Endothelial cell of umbilical vein (primary cell): ENCODE measurements around the gene B9D1. TPM values are rescaled to one million over a fixed set of nuclear protein-coding genes. Genes with fewer than 3 reads are reported as not detected.
A peak's percentile ranks its signal among the peaks of the same experiment; 100 is the strongest.

ENCODE experiments used
- Bru-seq: library from RNA; stranded (reverse); fragments of 400-500 nt; gene quantifications from one replicate; lab custom pipeline; 2021; lab: Mats Ljungman, UMichigan
- BruChase-seq, 2 experiments: library from RNA; stranded (reverse); fragments of 400-500 nt; gene quantifications; one replicate each; lab custom pipeline; 2021; lab: Mats Ljungman, UMichigan
- BruUV-seq: library from RNA; stranded (reverse); fragments of 400-500 nt; replicated peaks from 2 replicates; lab custom pipeline; 2021; lab: Mats Ljungman, UMichigan
- CTCF ChIA-PET: fragments of 300-600, 350-600 bp; sonication (Branson Sonifier 250); formaldehyde crosslinking; loops from one replicate; lab custom pipeline; 2021; ENCODE audit warnings: antibody characterized with exemption, inconsistent platforms; lab: Charles Lee
- POLR2A ChIA-PET: fragments of 300-600, 350-600 bp; sonication (Branson Sonifier 250); formaldehyde crosslinking; loops from one replicate; lab custom pipeline; 2021; ENCODE audit warnings: antibody characterized with exemption, inconsistent platforms; lab: Charles Lee
- DNase-seq: peaks from one replicate; pipeline ENCODE4 v3.0.0-alpha.2; 2011; ENCODE audit warnings: low read depth, low spot score
- FAIRE-seq: peaks from 2 replicates; lab custom pipeline; 2011; peaks lifted over from hg19 to GRCh38; lab: Jason Lieb, UNC
- H2AFZ ChIP-seq: 2 replicates; pipeline ENCODE4 v1.6.0; 2012; ENCODE audit warnings: low read depth, low read length, control low read depth, inconsistent platforms
- H3K27ac ChIP-seq: 2 replicates; pipeline ENCODE4 v1.5.1; 2011; ENCODE audit warnings: low read depth, mild to moderate bottlenecking, control low read depth, low read length, moderate library complexity; ENCODE audit not compliant: insufficient read depth
- H3K27me3 ChIP-seq, 2 experiments: 2 replicates each; pipeline versions ENCODE4 v1.6.0 to v1.6.1; 2011; ENCODE audit warnings: low read length in 2 of 2, mixed read lengths in 1 of 2; ENCODE audit not compliant: control insufficient read depth in 2 of 2, insufficient read depth in 2 of 2
- H3K36me3 ChIP-seq, 2 experiments: 2 replicates in 1 of 2; 3 replicates in 1 of 2; pipeline ENCODE4 v1.5.1; 2011; ENCODE audit warnings: low read length in 2 of 2, mild to moderate bottlenecking in 1 of 2, moderate library complexity in 1 of 2; ENCODE audit not compliant: control insufficient read depth in 2 of 2, insufficient read depth in 2 of 2; ENCODE audit errors: extremely low read depth in 1 of 2
- H3K4me1 ChIP-seq: 3 replicates; pipeline ENCODE4 v1.5.1; 2011; ENCODE audit warnings: mild to moderate bottlenecking, low read length; ENCODE audit not compliant: control insufficient read depth, insufficient read depth; ENCODE audit errors: extremely low read depth
- H3K4me2 ChIP-seq: 2 replicates; pipeline ENCODE4 v1.6.1; 2011; ENCODE audit warnings: low read length, control low read depth, mixed read lengths; ENCODE audit not compliant: insufficient read depth
- H3K4me3 ChIP-seq, 3 experiments: fragments of 200-600 bp in 1 of 3; sonication (generic), shearing (Covaris generic) in 1 of 3; replicated peaks in 1 of 3; 2 replicates each; pipeline ENCODE4 v1.5.1; 2011 to 2016; ENCODE audit warnings: control low read depth in 3 of 3, low read length in 3 of 3, mild to moderate bottlenecking in 2 of 3, inconsistent platforms in 1 of 3, low read depth in 1 of 3, moderate library complexity in 1 of 3; ENCODE audit not compliant: insufficient read depth in 1 of 3
- H3K79me2 ChIP-seq: 2 replicates; pipeline ENCODE4 v1.6.0; 2012; ENCODE audit warnings: low read length, inconsistent platforms; ENCODE audit not compliant: control insufficient read depth, insufficient read depth
- H3K9ac ChIP-seq: replicated peaks from 2 replicates; pipeline ENCODE3; 2011; ENCODE audit warnings: low read length, control low read depth; ENCODE audit not compliant: insufficient read depth; ENCODE audit errors: extremely low read depth
- H3K9me1 ChIP-seq: replicated peaks from 3 replicates; pipeline ENCODE4 v1.6.0; 2011; ENCODE audit warnings: mild to moderate bottlenecking, low read length; ENCODE audit not compliant: control insufficient read depth, insufficient read depth; ENCODE audit errors: extremely low read depth
- H3K9me3 ChIP-seq: replicated peaks from 2 replicates; pipeline ENCODE4 v1.5.1; 2012; ENCODE audit warnings: low read length, inconsistent platforms; ENCODE audit not compliant: control insufficient read depth, insufficient read depth
- H4K20me1 ChIP-seq: replicated peaks from 2 replicates; pipeline ENCODE3; 2011; ENCODE audit warnings: mild to moderate bottlenecking, low read length; ENCODE audit not compliant: control insufficient read depth, insufficient read depth; ENCODE audit errors: extremely low read depth
- FOS ChIP-seq: IDR thresholded peaks from 2 replicates; pipeline ENCODE4 v1.6.1; 2011; ENCODE audit warnings: mild to moderate bottlenecking, low read length, moderate library complexity, borderline replicate concordance; ENCODE audit not compliant: insufficient read depth
- GATA2 ChIP-seq: IDR thresholded peaks from 2 replicates; pipeline ENCODE4 v1.7.0; 2011; ENCODE audit warnings: low read depth, mild to moderate bottlenecking, moderate library complexity, mixed read lengths, low read length; ENCODE audit not compliant: insufficient read length, insufficient read depth
- JUN ChIP-seq: IDR thresholded peaks from 2 replicates; pipeline ENCODE4 v1.6.1; 2011; ENCODE audit warnings: borderline replicate concordance, low read depth; ENCODE audit not compliant: insufficient read length, insufficient read depth
- POLR2A ChIP-seq: IDR thresholded peaks from 2 replicates; pipeline ENCODE4 v1.6.1; 2012; ENCODE audit warnings: low read depth, mild to moderate bottlenecking, control low read depth, low read length
- POLR2AphosphoS5 ChIP-seq: IDR thresholded peaks from 2 replicates; pipeline ENCODE4 v1.6.1; 2012; ENCODE audit warnings: low read depth, mild to moderate bottlenecking, control low read depth, low read length, moderate library complexity; ENCODE audit not compliant: insufficient read depth
- dilution Hi-C: fragments of 300-500 bp; cut with MboI; formaldehyde crosslinking; loops from one replicate; pipeline ENCODE4 v1.15.0; 2019; ENCODE audit warnings: low sequenced_read_pairs; ENCODE audit not compliant: extremely low pct_ligation_motif_present
- intact Hi-C: fragments of 100-400 bp; cut with micrococcal nuclease; formaldehyde crosslinking; loops from one replicate; pipeline ENCODE4 v1.10.0; 2022
- long read RNA-seq: library from polyadenylated mRNA; stranded (forward); transcript quantifications from one replicate; pipeline ENCODE4 v2.0.0, GENCODE V29; 2021
- polyA minus RNA-seq, 3 experiments: library from RNA; depleted of rRNA, polyadenylated mRNA; stranded (reverse); fragments of >200 nt; gene quantifications; 1 replicate in 1 of 3; 2 replicates in 2 of 3; pipeline ENCODE4 v1.2.3, GENCODE V29; 2011
- polyA plus RNA-seq, 4 experiments: library from polyadenylated mRNA; depleted of rRNA in 3 of 4; stranded (reverse) in 3 of 4; unstranded in 1 of 4; fragments of >200 nt; gene quantifications; 2 replicates each; pipeline versions ENCODE4 v1.2.1 to v1.2.3, GENCODE V29; 2011 to 2012; ENCODE audit warnings: missing spikeins in 1 of 4
- total RNA-seq: library from RNA; stranded (reverse); gene quantifications from 2 replicates; pipeline ENCODE4 v1.2.3, GENCODE V29; 2021
- TF ChIP-seq, protein P1 (sequence below): IDR thresholded peaks from 2 replicates; pipeline ENCODE4 v1.6.1; 2011; ENCODE audit not compliant: insufficient read depth, insufficient read length
- TF ChIP-seq, protein P2 (sequence below), 2 donors: IDR thresholded peaks; 1 replicate in 1 of 2; 2 replicates in 1 of 2; pipeline ENCODE4 v1.5.1; 2011; ENCODE audit warnings: low read length in 2 of 2, mild to moderate bottlenecking in 2 of 2, moderate library complexity in 2 of 2, control low read depth in 1 of 2, inconsistent platforms in 1 of 2, low read depth in 1 of 2; ENCODE audit not compliant: insufficient read depth in 1 of 2; ENCODE audit errors: extremely low read depth in 1 of 2

The B9D1 gene, protein sequence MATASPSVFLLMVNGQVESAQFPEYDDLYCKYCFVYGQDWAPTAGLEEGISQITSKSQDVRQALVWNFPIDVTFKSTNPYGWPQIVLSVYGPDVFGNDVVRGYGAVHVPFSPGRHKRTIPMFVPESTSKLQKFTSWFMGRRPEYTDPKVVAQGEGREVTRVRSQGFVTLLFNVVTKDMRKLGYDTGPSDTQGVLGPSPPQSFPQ
- total RNA-seq (17.9 and 20.5 TPM in 2 replicates), polyA plus RNA-seq (55.8 and 66.0 TPM in 2 replicates), polyA minus RNA-seq (40.3 and 46.5 TPM in 2 replicates), Bru-seq, nascent RNA (percentile 50 among the genes with signal in this experiment), BruChase-seq, experiment 1, labeled RNA remaining after a 6-hour chase (percentile 35 among the genes with signal in this experiment), BruChase-seq, experiment 2, labeled RNA remaining after a 2-hour chase (percentile 35 among the genes with signal in this experiment)
- 61.3 TPM in 2 replicates for polyA plus RNA-seq (2011; cell fraction: cytosol; rRNA removed)
- polyA plus RNA-seq (2011; cell fraction: nucleus; rRNA removed), result 32.8 and 53.9 TPM in 2 replicates
- 21.0 and 27.2 TPM in 2 replicates for polyA plus RNA-seq (2012)
- 20.5 TPM for polyA minus RNA-seq (2011; cell fraction: cytosol; rRNA and poly(A)+ RNA removed)
- polyA minus RNA-seq (2011; cell fraction: nucleus; rRNA and poly(A)+ RNA removed), result 13.0 and 17.7 TPM in 2 replicates
- long read RNA-seq, transcript B9D1-205 (6 exons, 601 nt), result minor isoform, 7 of 31 reads
- long read RNA-seq, transcript B9D1-201 (7 exons, 908 nt), result major isoform, 17 of 31 reads
- long read RNA-seq, partial matches to known transcripts, result 1 of 31 reads
- long read RNA-seq, other reads (novel, unspliced or antisense), result 6 of 31 reads

DNA sequence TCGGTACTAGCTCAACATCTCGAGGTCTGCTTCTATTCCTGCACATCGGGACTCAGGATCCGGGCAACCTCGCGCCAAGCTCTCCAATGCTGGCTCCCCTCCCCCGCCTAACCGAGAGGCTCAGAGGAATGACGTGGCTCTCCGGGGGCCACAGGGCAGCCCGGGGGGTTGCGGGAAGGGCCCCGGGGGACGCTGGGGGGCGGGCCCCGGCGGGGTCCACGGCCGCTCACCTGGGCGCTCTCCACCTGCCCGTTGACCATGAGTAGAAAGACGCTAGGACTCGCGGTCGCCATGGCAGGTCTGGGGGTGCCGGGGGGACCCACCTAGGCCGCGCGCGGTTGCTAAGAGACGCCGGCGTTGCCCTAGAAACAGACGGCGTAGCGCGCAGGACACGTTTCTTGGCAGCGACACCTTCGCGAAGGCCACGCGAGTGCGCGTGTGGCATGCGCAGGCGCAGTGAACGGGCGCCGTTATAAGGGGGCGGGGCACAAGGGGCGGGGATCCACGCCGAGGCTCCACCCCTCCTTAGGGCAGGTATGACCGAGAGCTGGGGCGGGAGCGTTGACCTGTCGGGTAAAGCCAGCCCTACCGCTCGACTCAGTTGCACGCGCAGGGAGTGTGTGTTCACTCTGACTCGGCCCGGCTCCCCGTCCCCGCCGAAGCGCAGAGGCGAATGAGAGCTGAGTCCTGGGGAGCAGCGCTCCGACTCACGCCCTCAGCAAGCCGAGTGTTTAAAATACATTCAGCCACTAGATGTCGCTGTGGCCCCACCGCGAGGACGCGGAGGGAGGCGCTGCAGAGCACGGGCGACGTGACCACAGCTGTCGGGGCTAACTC lies at the start of gene B9D1:
Gene B9D1 (minus strand): TSS at position 447 of the 837 bp plus-strand sequence. CDS start 154 bp downstream, at position 293.
- Histone ChIP-seq H3K27me3 (no peaks in the 10 kb centered on the region), H3K4me2 (peak within 1 kb of the TSS; percentile 88), H3K36me3 (peaks cover 0 to 2% of the 10 kb centered on the region in 2 experiments), H3K4me3 (peak within 1 kb of the TSS; percentile 53 to 66 (median 60)), H3K9ac (peak within 1 kb of the TSS; percentile 59), H3K79me2 (no peaks in the 10 kb centered on the region), H3K4me1 (peaks cover 8% of the 10 kb centered on the region), H3K9me3 (no peaks in the 10 kb centered on the region), H3K9me1 (no peaks in the 10 kb centered on the region), H2AFZ (peak within 1 kb of the TSS; percentile 89), H4K20me1 (no peaks in the 10 kb centered on the region), H3K27ac (peak within 1 kb of the TSS; percentile 49)
- CTCF ChIA-PET, result interaction anchor here (0.6 to 2.9 kb wide), 49 partner anchors 8 to 755 kb away, joined by 3 to 169 read pairs (median 5); partner anchors contain the start of genes ALDH3A2, MAPK7, RNF112 and SLC47A1
- TF ChIP-seq POLR2A, result peak; percentile 10
- no peak for TF ChIP-seq JUN
- TF ChIP-seq, protein P1, sequence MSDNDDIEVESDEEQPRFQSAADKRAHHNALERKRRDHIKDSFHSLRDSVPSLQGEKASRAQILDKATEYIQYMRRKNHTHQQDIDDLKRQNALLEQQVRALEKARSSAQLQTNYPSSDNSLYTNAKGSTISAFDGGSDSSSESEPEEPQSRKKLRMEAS, result peak; percentile 68
- no peak for TF ChIP-seq FOS
- no peak for TF ChIP-seq GATA2
- TF ChIP-seq, protein P2, sequence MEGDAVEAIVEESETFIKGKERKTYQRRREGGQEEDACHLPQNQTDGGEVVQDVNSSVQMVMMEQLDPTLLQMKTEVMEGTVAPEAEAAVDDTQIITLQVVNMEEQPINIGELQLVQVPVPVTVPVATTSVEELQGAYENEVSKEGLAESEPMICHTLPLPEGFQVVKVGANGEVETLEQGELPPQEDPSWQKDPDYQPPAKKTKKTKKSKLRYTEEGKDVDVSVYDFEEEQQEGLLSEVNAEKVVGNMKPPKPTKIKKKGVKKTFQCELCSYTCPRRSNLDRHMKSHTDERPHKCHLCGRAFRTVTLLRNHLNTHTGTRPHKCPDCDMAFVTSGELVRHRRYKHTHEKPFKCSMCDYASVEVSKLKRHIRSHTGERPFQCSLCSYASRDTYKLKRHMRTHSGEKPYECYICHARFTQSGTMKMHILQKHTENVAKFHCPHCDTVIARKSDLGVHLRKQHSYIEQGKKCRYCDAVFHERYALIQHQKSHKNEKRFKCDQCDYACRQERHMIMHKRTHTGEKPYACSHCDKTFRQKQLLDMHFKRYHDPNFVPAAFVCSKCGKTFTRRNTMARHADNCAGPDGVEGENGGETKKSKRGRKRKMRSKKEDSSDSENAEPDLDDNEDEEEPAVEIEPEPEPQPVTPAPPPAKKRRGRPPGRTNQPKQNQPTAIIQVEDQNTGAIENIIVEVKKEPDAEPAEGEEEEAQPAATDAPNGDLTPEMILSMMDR (IDR thresholded peaks at IDR 0.05; ENCODE audit: extremely low read depth in 1 of 2, insufficient read depth in 1 of 2, low read depth in 1 of 2, low read length in 2 of 2), result peak; percentile 88 to 95
- peak; percentile 44 for TF ChIP-seq POLR2AphosphoS5
- intact Hi-C loops (loop anchor here (1.0 kb wide), 6 partner anchors 16 to 400 kb away; partner anchors contain the start of genes ALDH3A2 and MAPK7), dilution Hi-C loops (no loop called here)
- FAIRE-seq (peak; percentile 88), DNase-seq (peak; percentile 93)
- no TSS peak for BruUV-seq
- POLR2A ChIA-PET, result interaction anchor here (0.5 to 1.8 kb wide), 3 partner anchors 9 to 119 kb away, joined by 3 to 15 read pairs (median 4); partner anchors contain the start of gene MAPK7
